ENCODE results near the gene DOCK10. TPM values are rescaled to one million over a fixed set of nuclear protein-coding genes. Genes with fewer than 3 reads are reported as not detected.

The DOCK10 gene
- total RNA-seq (2022; extraction: Qiagen RNA extraction) = 30.5 to 45.9 TPM (median 38.3 TPM) in 5 replicates

GRCh38 chr2:225041851-225042799 is at the start of gene DOCK10:
DOCK10 (minus strand) TSS chr2:225042468; CDS start chr2:225042374, 94 bp downstream.

GRCh38 chr2:224716201-224716600 is 326.1 kb downstream of the DOCK10 start, which contains the start of gene CCDC195:
CCDC195 (minus strand) TSS chr2:224716365; CDS start chr2:224716365, 0 bp downstream.

All from A549 treated with CORT108297 at 1 μM for 4 hours (cell line).